Measurements from ENCODE around the gene HP. TPM values are rescaled to one million over a fixed set of nuclear protein-coding genes. Genes with fewer than 3 reads are reported as not detected.

HP gene
- total and polyA plus RNA-seq, 2 of the 13 experiments (the other 11 are each of a cell fraction or from before 2014, with no cell fraction given) = 387 to 524 TPM

DNA sequence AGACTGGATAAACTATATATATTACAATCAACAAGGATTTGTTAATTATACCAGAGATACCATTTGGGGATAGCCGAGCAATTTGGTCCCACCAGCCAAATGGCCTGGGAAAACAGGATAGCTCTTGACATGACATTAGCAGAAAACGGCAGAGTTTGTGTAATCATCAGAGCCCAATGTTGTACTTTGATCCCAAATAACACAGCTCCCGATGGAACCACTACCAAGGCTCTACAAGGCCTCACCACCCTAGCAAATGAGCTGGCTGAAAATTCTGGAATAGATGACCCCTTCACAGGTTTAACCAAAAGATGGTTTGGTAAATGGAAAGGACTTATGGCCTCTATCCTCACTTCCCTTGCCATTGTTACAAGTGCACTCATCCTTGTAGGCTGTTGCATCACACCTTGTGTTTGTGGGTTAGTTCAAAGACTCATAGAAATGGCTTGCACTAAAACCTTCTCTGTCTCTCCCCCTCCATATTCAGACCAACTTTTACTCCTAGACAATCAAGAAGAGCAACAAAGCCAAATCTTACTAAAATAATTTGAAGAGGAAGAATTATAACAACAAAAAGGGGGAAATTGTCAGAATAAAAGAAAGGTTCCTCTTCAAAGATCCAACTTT, 29.6 kb downstream of the HP start (continued):
- TF ChIP-seq TBL1XR1 (IDR thresholded peaks at IDR 0.05; ENCODE audit: borderline replicate concordance, low read length, partially characterized antibody) = no peak
- TF ChIP-seq SRF (IDR thresholded peaks at IDR 0.05; ENCODE audit: low read depth, low read length) = no peak
- TF ChIP-seq HOXA9 (CRISPR knock-in tag; IDR thresholded peaks at IDR 0.05; ENCODE audit: borderline replicate concordance) = no peak
- TF ChIP-seq, protein P1, sequence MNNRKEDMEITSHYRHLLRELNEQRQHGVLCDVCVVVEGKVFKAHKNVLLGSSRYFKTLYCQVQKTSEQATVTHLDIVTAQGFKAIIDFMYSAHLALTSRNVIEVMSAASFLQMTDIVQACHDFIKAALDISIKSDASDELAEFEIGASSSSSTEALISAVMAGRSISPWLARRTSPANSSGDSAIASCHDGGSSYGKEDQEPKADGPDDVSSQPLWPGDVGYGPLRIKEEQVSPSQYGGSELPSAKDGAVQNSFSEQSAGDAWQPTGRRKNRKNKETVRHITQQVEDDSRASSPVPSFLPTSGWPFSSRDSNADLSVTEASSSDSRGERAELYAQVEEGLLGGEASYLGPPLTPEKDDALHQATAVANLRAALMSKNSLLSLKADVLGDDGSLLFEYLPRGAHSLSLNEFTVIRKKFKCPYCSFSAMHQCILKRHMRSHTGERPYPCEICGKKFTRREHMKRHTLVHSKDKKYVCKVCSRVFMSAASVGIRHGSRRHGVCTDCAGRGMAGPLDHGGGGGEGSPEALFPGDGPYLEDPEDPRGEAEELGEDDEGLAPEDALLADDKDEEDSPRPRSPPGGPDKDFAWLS (CRISPR knock-in tag; IDR thresholded peaks at IDR 0.05; ENCODE audit: borderline replicate concordance) = no peak
- TF ChIP-seq, protein P2, sequence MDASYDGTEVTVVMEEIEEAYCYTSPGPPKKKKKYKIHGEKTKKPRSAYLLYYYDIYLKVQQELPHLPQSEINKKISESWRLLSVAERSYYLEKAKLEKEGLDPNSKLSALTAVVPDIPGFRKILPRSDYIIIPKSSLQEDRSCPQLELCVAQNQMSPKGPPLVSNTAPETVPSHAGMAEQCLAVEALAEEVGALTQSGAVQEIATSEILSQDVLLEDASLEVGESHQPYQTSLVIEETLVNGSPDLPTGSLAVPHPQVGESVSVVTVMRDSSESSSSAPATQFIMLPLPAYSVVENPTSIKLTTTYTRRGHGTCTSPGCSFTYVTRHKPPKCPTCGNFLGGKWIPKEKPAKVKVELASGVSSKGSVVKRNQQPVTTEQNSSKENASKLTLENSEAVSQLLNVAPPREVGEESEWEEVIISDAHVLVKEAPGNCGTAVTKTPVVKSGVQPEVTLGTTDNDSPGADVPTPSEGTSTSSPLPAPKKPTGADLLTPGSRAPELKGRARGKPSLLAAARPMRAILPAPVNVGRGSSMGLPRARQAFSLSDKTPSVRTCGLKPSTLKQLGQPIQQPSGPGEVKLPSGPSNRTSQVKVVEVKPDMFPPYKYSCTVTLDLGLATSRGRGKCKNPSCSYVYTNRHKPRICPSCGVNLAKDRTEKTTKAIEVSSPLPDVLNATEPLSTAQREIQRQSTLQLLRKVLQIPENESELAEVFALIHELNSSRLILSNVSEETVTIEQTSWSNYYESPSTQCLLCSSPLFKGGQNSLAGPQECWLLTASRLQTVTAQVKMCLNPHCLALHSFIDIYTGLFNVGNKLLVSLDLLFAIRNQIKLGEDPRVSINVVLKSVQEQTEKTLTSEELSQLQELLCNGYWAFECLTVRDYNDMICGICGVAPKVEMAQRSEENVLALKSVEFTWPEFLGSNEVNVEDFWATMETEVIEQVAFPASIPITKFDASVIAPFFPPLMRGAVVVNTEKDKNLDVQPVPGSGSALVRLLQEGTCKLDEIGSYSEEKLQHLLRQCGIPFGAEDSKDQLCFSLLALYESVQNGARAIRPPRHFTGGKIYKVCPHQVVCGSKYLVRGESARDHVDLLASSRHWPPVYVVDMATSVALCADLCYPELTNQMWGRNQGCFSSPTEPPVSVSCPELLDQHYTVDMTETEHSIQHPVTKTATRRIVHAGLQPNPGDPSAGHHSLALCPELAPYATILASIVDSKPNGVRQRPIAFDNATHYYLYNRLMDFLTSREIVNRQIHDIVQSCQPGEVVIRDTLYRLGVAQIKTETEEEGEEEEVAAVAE (CRISPR knock-in tag; IDR thresholded peaks at IDR 0.05; ENCODE audit: borderline replicate concordance) = no peak
- TF ChIP-seq SATB2 (CRISPR knock-in tag; IDR thresholded peaks at IDR 0.05) = no peak
- TF ChIP-seq ZNF556 (CRISPR knock-in tag; IDR thresholded peaks at IDR 0.05; ENCODE audit: borderline replicate concordance) = no peak
- TF ChIP-seq NFE2L1 (CRISPR knock-in tag; IDR thresholded peaks at IDR 0.05; ENCODE audit: borderline replicate concordance) = no peak
- no peak for TF ChIP-seq ZNF567 (CRISPR knock-in tag; IDR thresholded peaks at IDR 0.05; ENCODE audit: borderline replicate concordance)
- TF ChIP-seq, protein P3, sequence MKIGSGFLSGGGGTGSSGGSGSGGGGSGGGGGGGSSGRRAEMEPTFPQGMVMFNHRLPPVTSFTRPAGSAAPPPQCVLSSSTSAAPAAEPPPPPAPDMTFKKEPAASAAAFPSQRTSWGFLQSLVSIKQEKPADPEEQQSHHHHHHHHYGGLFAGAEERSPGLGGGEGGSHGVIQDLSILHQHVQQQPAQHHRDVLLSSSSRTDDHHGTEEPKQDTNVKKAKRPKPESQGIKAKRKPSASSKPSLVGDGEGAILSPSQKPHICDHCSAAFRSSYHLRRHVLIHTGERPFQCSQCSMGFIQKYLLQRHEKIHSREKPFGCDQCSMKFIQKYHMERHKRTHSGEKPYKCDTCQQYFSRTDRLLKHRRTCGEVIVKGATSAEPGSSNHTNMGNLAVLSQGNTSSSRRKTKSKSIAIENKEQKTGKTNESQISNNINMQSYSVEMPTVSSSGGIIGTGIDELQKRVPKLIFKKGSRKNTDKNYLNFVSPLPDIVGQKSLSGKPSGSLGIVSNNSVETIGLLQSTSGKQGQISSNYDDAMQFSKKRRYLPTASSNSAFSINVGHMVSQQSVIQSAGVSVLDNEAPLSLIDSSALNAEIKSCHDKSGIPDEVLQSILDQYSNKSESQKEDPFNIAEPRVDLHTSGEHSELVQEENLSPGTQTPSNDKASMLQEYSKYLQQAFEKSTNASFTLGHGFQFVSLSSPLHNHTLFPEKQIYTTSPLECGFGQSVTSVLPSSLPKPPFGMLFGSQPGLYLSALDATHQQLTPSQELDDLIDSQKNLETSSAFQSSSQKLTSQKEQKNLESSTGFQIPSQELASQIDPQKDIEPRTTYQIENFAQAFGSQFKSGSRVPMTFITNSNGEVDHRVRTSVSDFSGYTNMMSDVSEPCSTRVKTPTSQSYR (CRISPR knock-in tag; IDR thresholded peaks at IDR 0.05; ENCODE audit: borderline replicate concordance) = no peak
- TF ChIP-seq HIVEP1 (CRISPR knock-in tag; IDR thresholded peaks at IDR 0.05) = no peak
- 0 out of 2 replicates have a peak, but pooled peaks have one; percentile 32 for TF ChIP-seq HOXA5 (CRISPR knock-in tag; IDR thresholded peaks at IDR 0.05)
- TF ChIP-seq, protein P4, sequence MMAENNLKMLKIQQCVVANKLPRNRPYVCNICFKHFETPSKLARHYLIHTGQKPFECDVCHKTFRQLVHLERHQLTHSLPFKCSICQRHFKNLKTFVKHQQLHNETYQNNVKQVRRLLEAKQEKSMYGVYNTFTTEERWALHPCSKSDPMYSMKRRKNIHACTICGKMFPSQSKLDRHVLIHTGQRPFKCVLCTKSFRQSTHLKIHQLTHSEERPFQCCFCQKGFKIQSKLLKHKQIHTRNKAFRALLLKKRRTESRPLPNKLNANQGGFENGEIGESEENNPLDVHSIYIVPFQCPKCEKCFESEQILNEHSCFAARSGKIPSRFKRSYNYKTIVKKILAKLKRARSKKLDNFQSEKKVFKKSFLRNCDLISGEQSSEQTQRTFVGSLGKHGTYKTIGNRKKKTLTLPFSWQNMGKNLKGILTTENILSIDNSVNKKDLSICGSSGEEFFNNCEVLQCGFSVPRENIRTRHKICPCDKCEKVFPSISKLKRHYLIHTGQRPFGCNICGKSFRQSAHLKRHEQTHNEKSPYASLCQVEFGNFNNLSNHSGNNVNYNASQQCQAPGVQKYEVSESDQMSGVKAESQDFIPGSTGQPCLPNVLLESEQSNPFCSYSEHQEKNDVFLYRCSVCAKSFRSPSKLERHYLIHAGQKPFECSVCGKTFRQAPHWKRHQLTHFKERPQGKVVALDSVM (CRISPR knock-in tag; IDR thresholded peaks at IDR 0.05) = 0 out of 2 replicates have a peak, but pooled peaks have one; percentile 11
- TF ChIP-seq, protein P5, sequence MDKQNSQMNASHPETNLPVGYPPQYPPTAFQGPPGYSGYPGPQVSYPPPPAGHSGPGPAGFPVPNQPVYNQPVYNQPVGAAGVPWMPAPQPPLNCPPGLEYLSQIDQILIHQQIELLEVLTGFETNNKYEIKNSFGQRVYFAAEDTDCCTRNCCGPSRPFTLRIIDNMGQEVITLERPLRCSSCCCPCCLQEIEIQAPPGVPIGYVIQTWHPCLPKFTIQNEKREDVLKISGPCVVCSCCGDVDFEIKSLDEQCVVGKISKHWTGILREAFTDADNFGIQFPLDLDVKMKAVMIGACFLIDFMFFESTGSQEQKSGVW (CRISPR knock-in tag; IDR thresholded peaks at IDR 0.05; ENCODE audit: borderline replicate concordance) = no peak
- TF ChIP-seq ZNF670 (CRISPR knock-in tag; IDR thresholded peaks at IDR 0.05; ENCODE audit: borderline replicate concordance) = no peak

All from HepG2 (cell line).